Activated effector memory CD4-positive, alpha-beta T cell treated with Interleukin-2 at 50 U/mL for 16 hours (primary cell): ENCODE results near the gene WNT5B.

Experiments used
- DNase-seq: peaks from one replicate; pipeline ENCODE4 v3.0.0-alpha.2; 2020

WNT5B gene

DNA sequence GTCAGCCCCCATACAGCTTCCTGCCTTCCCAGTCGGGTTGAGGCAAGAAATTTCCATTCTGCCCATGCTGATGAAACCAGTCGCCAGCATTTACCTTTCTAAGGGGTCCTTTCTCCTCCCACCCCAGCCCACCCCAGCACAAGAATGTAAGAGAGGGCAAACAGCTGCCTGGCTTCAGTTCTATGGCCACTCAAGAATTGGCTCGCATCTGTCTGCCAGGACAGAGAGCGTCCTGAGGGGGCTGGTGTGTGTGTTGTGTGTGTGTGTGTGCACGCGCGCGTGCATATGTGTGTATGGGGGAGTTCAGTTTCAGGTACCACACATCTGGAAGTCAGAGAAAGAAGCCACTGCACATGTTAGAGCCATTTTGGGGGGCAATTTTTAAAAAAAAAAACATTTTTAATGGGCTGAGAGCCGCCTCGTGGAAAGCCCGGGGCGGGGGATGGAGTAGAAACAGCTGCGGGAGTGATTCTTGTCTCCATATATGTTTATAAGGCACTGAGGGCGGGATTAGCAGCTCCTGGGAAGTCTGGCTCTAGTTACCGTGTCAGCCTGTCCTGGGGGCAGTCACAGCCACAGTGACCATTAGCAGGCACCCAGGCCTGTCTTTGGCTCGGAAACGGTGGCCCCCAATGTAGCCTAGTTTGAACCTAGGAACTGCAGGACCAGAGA, at the start of gene WNT5B:
WNT5B (plus strand) TSS at position 566 of the 672 bp plus-strand sequence. CDS start 2,124 bp downstream, outside the sequence.
- DNase-seq = no peak

DNA sequence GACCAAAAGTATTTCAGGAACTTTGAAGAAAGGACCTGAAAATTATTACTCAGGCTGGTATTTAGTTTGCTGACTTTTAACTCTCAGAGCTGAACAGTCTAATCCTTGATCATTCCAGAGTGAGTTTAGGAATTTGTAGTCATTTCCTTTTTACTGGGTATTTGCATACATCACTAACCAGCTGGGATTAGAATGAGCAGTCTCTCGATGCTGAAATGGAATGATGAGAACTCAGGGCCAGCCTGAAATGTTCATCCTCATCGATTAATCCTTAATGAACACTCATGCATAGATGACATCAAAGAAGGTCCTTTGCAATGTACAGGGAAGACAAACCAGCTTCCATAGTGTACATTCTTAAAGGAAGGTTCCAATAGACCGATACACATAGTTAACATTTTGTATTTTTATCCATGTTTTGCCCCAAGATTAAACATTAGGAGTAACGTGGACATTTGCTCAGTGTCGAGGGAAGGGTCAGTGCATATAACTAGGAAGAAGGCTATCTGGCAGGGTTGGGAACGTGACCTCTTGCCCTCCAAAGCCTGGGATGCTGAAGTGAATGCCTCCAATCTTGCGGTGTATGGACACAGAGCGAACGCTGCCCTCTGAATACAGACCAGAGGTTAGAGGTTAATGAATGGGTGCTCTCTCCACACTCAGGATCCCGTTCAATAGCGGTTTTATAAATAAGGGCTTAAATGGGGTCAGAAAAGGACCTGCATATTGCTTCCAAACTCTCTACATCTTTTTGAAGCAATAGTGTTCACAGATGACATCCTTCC, 49.2 kb upstream of the WNT5B start:
- no peak for DNase-seq

DNA sequence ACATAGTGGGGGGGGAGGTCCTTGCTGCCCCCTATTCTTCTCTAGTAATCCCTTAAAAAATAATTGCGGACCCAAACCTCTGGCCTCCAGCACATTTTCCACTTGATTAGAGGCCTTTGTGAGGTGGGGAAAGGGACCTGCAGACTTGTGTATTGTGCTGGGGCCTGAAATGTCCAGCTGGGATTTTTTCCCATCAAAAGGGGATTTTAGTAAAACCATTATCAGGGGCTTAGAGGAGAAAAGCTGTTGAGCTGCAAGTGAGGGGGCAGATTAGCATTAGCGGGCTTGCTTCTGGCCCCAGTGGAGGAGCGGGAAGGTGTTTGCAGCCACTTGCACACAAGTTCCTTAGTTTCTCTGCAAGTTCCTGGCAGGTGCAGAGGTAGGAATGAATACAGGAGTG, 48.5 kb upstream of the WNT5B start:
- DNase-seq = no peak

DNA sequence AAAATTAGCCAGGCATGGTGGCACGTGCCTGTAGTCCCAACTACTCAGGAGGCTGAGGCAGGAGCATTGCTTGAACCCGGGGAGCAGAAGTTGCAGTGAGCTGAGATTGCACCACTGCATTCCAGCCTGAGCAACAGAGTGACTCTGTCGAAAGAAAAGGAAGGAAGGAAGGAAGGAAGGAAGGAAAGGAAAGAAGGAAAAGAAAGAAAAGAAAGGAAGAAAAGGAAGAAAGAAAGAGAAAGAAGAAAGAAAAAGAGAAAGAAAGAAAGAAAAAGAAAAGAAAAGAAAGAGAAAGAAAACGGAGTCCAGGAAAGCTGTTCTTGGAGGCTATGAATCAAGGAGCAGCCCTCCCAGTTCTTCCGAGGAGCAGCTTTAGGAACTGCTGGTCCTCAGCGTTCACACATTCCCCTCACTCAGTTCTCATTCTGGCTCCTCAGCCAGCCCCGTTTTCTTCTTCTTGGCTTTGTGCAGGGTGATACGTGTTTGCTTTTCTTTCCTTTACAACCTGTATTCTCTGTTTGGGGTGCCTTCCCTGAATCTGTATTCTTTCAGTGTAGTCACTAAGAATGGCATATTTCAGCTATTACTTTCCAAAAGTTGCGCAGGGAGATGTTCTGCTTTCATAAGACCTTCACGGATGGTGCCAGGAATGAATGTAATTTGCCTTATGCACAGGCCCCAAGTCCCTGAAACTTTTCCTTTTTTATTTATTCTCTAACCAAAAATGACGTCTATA, 46.9 kb upstream of the WNT5B start:
- DNase-seq = no peak

DNA sequence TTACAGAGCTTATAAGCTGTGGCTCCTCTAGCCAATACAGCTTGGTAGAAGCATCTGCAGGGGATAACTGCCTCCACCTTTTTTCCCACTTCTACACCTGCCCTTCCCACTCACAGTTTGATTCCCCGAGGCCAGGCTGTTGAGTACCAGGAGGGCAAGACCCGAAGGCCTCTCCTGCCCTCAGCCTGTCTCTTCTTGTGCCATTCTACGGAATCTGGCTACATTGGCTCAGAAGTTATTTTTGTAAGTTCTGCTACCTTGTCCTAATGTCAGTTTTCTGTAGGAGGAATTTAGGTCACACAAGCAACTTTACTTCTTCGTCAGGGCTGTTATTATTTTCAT, 46.4 kb upstream of the WNT5B start:
- DNase-seq = no peak

DNA sequence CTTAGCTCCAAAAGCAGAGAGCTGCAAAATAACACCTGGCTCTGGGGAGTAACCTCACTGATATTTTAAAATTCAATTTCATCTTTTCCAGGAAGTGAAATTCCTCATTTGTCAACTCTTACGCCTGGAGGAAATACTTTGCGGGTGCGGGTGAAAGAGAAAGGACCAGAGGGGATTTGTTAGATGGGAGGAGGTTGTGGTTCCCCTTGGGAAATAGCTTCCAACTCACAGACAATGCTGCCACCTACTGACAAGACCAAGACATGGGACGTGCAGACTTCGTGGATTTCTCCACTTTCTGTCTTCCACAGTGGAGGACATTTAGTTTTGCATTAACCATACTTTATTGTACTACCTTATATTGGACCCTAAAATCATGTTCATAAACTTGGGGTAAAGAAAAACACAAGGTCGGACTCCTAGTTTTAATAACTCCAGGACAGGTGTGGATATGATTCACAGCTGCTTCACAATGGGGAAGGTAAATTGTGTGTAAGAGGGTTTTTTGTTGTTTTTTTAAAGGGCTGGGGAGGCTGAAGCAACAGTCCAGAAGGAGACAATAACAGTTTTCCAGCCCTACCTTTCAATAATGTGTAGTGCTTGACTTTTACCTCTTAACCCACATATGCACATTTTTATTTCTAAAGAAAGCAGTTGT, 45.5 kb upstream of the WNT5B start:
- peak; percentile 17 for DNase-seq

DNA sequence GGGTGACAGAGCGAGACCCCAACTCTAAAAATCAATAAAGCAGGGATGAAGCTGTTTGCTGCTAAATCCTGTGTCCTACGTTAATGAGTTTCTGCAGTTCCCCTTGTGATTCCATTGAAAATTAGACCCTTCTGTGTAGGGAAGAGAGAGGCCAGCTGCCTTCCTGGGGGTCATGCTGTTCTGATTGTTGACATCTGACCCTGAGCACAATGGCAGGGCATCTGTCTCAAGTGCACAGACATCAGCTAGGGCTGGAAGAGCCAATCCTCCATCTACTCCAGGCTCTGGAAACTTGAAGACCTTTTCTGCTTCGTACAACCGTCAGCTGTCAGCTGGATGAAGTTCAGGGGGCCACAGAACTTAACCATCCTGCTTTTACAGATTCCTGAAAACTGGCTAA, 44.7 kb upstream of the WNT5B start:
- no peak for DNase-seq

DNA sequence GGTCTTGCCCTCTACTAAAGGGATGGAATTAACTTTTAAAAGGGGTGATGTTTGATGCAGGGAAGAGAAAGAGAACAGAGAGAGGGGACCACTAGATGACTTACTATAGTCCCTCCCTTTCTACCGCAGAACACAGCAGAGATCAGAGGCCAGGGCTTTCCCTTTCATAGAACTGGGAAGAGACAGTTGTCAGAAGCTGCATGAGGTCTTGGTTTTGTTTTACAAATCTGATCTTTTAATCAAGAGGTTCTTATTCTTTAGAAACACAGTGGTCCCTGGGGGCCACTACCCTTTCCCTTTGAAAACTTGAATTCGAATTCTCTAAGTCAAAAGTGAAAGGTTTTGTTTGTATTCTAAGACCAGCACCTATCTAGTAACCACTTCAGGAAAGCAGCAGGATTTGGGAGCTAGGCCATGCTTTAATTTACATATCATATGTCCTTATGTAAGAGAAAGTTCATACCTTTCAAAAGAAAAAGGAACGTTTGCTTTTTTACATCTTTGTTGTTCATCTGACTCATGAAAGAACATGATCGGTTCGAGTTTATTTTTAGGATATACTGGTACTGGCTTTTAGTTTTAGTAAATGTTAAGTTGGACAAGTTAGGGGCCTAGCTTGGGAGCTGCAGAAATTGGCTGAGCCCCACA, 41.0 kb upstream of the WNT5B start:
- DNase-seq = no peak

DNA sequence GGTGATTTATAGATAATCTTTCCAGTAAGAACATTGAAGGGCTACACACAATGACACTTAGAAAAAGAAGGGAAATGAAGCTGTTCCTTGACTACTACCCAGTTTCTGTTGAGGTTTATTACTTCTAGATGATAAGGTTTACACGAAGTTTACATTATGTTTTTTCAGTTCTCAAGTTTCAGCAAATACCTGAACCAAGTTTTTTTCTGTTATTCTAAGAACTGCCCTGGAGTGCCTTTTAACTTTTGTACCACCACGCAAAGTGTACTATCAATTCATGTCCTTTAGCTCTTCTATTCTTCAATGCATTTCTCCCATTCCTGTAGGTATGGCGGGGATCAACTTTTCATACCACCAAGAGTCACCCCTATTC, 40.5 kb upstream of the WNT5B start:
- no peak for DNase-seq

DNA sequence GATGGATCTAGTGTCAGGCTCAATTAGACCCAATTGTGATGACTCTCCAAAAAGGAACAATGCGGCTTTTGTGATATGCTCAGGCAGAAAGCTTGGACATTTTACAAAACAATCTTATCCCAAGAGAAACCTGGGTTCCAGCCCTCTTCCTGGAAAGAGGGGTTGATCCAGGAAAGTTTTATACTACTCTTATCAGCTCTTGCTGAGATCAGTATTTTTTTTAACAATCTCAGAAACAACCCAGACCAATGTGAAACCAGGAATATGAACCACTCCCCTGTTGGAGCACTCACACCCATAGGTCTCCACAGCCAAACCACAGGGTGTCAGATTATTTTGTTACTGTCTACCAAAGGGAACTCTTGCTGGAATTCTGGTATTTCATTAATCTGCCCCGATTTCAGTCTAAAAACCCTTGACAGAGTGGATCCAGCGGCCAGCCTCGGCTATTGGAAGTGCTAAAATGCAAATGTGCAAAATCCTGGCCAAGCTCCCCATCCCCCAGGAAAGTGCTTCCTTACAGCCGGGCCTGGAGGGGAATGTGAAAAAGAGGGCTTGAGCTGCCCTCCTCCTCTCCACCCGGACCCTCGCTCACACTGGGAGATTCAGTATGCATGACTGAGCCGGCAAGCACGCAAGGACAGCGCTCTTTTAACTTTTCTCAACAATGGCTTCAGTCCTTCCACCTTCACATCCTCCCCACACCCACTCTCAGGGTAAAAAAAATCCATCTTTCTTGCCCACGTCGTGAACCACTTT, 38.6 kb upstream of the WNT5B start:
- DNase-seq = no peak

DNA sequence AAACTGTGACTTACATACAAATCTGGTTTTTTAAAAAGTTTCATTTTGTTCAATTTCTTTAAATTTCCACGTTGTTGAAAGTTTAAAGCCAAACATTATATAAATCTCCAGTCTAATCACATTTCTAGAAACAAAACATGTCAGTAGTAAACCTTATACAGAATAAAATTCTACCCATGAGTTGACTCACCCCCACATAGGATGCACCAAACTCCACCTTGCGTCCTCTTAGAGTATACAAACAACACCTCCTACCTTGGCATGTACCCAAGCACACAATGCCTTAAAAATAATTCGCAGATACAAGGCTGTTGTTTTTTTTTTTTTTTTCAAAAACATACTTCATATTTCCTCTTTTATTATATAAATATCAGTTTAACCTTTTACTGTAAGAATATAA, 38.0 kb upstream of the WNT5B start:
- no peak for DNase-seq

DNA sequence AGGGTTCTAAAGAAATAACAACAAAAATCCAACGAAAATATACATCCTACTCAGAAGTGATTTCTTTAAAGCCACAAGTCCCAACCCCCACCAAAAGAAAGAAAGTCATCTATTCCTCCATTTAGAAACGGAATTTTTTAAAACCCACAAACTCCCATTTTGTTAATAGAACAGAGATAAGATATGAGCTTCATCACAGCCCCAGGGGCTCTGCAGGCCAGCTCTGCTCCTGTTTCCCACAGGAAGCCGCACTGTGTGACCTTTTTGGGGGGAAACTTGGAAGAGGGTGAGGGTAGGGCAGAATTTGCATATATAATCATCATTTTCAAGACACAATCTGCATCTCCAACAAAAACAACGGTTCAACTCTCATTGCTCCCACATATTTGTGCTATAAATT, 37.5 kb upstream of the WNT5B start:
- DNase-seq = no peak

DNA sequence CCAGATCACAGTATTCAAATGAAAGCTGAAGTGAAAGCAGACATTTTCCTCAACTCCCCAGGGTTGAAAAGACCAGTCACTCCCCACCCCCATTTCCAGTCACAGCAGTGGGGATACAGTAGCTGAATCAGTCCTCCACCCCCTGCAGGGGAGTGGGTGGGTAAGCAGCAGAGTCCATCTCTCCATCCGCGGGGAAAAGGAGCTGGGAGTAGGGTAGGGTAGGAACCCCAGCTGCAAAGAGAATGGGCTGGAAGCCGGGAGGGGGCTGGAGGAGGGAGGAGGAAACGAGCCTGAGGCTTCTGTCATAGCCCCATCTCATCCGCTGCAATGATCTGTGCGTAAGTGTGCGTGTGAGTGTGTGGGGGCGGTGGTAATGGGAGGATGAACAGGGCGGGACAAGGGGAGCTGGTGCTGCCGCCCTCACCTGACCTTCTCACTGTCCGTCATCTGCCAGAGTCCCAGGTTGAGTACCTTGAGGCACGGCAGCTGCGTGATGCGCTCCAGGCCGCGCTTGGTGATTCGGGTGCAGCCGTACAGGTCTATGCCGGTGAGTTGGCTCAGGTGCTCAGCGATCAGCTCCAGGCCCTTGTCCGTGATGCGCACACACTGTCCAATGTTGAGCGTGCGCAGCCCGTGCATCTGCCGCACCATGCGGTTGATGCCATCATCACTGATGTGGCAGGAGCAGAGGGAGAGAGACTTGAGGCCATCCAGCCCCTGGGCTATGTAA, 36.4 kb upstream of the WNT5B start:
- DNase-seq = peak; percentile 59

DNA sequence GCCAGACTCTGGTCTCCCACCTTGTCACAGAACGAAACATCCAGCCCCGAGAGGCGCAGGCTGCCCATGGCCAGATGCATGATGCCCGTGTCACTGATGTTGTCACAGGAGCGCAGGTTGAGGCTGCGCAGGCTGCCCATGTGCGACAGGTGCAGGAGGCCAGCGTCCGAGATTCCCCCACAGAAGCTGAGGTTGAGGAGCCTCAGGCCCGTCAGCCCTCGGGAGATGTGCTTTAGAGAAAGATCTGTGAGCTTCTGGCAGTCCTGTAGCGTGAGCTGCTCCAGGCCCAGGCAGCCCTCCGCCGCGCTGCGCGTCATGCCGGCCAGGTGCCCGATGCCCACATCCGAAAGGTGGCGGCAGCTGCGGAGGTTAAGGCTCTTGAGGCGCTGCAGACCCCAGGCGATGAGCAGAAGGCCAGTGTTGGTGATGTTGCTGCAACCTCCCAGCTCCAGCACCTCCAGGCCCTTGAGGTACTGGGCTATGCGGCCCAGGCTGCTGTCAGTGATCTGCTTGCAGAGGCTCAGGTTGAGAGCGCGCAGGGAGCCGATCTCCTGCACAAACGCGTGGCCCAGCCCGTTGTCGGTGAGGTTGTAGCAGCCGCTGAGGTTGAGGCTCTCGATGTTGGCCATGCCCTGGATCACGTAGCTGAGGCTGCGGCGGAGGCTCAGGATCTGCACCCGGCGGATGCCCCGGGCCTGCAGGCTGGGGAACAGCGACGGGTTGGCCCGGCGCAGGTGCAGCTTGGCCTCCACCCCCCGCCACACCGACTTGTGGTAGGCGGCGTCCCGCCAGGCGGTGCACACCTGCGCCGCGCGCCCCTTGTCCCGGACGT, 35.6 kb upstream of the WNT5B start:
- peak; percentile 55 for DNase-seq

DNA sequence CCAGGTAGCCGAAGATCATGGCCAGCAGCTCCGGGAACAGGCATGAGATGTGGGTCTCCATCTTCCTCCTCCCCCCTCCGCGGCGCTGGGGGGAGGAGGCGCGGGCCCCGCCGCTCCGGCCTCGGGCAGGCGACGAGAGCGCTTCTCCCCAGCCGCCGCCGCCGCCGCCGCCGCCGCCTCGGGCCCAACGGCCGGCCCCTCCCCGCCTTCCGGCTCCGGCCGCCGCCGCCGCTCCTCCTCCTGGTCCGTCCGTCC, 35.1 kb upstream of the WNT5B start:
- no peak for DNase-seq

DNA sequence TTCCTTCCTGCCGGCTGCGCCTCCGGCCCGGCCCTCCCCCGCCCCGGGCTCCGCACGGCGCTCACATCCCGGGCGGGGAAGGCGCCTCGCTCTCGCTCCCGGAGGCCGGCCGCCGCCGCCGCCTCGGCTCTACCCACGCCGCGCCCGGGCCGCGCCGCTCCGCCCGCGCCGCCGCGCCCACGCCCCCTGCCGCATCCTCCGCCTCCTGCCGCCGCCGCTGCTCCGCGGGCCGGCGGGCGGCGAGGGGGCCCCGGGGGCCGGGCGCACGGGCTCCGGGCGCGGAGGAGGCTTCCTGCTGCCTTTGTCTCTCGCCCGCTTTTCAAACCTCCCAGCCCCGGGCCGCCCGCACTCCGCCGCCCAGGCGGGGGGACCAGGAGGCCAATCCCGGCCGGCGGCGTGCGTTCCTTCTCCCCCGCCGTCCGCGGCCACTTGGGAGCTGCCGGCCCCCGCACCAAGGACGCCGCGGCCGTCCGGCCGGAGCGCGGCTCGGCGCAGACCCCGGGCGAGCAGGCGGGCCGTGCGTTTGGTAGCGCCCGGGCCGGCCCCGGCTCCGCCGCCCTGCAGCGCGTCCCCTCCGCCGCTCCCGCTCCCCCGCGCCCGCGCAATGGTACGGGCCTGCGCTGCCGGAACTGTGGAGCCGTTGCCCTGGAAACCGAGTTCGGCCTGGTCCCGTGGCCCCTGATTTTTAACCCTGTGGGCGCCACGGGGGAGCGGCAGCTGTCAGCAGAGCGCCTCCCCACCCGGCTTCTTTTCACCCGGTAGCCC, 34.6 kb upstream of the WNT5B start, which contains the start of gene FBXL14:
FBXL14 (minus strand) TSS at position 321 of the 765 bp plus-strand sequence. CDS start 515 bp downstream, outside the sequence.
- DNase-seq = peak; percentile 86

DNA sequence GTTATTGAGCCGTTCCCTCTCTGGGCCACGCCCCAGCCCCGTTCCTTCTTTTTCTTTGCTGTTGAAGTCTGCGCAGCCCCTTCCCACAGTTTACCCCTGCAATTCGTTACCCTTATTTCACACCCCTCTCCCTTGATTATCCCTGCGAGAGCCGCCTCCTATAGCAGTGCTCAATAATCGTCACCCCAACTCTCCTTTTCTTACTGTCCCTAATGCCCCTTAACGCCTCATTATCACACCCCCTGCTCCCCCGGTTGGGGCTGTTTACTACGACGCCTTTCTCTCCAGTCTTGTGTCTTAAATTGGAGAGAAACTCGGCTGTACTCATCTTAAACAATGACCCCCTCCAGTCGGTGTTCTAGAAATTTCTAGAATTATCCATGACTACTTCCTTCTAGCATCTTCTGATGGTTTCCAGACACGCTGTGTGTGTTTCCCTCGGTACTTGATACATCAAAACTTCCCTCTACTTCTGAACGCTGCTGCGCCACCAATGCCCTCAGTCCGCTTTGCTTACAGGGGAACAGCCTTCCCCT, 33.9 kb upstream of the WNT5B start:
- DNase-seq = no peak

DNA sequence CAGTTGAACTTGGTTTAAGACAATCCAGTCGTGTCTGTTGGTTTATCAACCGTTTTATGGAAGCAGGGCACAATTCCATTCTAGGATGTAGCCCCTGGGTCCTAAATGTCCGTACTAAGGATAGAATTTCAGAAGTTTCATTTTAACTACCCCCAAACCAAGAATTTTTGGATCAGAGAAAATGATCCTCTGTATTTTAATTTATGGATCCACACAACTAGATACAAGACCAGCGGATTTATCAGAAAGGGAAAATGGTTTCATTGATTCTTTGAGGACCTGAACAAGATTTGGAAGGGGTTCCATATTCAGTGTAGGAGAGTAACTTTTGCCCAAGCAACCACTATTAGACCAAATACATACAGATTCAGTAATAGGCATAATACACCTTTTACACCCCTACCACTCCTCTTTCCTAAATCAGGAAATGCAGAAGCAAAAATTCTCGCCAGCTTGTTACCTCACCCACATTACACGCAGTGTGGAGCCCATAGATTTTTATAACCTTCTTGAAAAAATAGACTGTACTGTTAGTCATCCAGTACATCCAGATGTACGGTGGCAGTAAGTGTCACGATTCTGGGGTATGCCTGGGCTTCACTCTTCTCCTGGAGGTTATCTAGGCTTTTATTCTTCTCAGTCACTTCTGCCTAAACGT, 33.2 kb upstream of the WNT5B start:
- no peak for DNase-seq

DNA sequence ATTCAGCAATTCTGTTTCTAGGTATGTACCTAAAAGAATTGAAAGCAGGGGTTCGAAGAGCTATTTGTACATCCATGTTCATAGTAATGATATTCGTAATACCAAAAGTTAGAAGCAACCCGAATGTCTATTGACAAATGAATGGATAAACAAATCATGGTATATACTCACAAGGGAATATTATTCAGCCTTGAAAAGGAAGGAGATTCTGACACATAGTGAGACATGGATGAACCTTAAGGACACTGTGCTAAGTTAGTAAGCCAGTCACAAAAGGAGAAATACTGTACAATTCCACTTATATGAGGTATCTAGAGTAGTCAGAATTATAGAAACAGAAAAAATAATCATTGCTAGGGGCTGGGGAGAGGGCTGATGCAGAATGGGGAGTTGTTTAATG, 30.3 kb upstream of the WNT5B start:
- DNase-seq = no peak
